SU-DHL-6 (cell line): Measurements from ENCODE around the gene UTP18.
"Not testable (repeated sequence)": the region's sequence is repeated elsewhere in the genome, so short reads cannot be mapped to it uniquely, and the experiment has no call there.

Experiments used
- H2AFZ ChIP-seq: fragments of 200-600 bp; sonication (generic); 2 replicates; pipeline ENCODE4 v1.6.1; 2014; ENCODE audit warnings: low read depth, mild to moderate bottlenecking, moderate library complexity, mixed read lengths, antibody characterized with exemption, low read length; ENCODE audit not compliant: severe bottlenecking
- H3F3A ChIP-seq: fragments of 200-600 bp; shearing (Covaris generic); 2 replicates; pipeline ENCODE4 v1.6.0; 2016; ENCODE audit warnings: antibody characterized with exemption, mild to moderate bottlenecking; ENCODE audit not compliant: insufficient read depth
- H3K27ac ChIP-seq: fragments of 200-600 bp; sonication (generic); 2 replicates; pipeline ENCODE4 v1.5.1; 2016; ENCODE audit warnings: low read depth, mild to moderate bottlenecking, low read length, moderate library complexity, mixed read lengths
- H3K27me3 ChIP-seq: fragments of 200-600 bp; sonication (generic), shearing (Covaris generic); 2 replicates; pipeline ENCODE4 v1.6.0; 2014; ENCODE audit warnings: mild to moderate bottlenecking, low read length
- H3K36me3 ChIP-seq: fragments of 200-600 bp; sonication (generic); 2 replicates; pipeline ENCODE4 v1.6.1; 2014; ENCODE audit warnings: mild to moderate bottlenecking, low read length, mixed read lengths
- H3K4me2 ChIP-seq: fragments of 300-600, 200-600 bp; shearing (Covaris generic), sonication (generic); 2 replicates; pipeline ENCODE4 v1.6.0; 2014; ENCODE audit warnings: low read length, low read depth, mild to moderate bottlenecking; ENCODE audit not compliant: poor library complexity, severe bottlenecking
- H3K4me3 ChIP-seq: fragments of 200-600 bp; sonication (generic); 2 replicates; pipeline ENCODE4 v1.5.1; 2014; ENCODE audit warnings: antibody characterized with exemption, low read length, mild to moderate bottlenecking, mixed read lengths; ENCODE audit not compliant: insufficient read depth, poor library complexity, severe bottlenecking
- H3K79me2 ChIP-seq: fragments of 200-600 bp; sonication (generic); 2 replicates; pipeline ENCODE4 v1.6.1; 2014; ENCODE audit warnings: mild to moderate bottlenecking, low read length, moderate library complexity; ENCODE audit not compliant: insufficient read depth
- H3K9ac ChIP-seq: fragments of 200-600 bp; sonication (generic); 2 replicates; pipeline ENCODE4 v1.7.0; 2014; ENCODE audit warnings: mild to moderate bottlenecking, low read length
- H3K9me2 ChIP-seq: fragments of 200-600 bp; sonication (generic); replicated peaks from 2 replicates; pipeline ENCODE4 v1.6.1; 2014; ENCODE audit warnings: low read length; ENCODE audit not compliant: insufficient read depth
- H3K9me3 ChIP-seq: fragments of 200-600 bp; sonication (generic); 2 replicates; pipeline ENCODE4 v1.6.1; 2014; ENCODE audit warnings: low read length, mixed read lengths; ENCODE audit not compliant: insufficient read depth
- H4K20me1 ChIP-seq: fragments of 200-600 bp; sonication (generic); 2 replicates; pipeline ENCODE4 v1.6.1; 2014; ENCODE audit warnings: low read depth, mild to moderate bottlenecking, antibody characterized with exemption, low read length, moderate library complexity, mixed read lengths
- CTCF ChIP-seq: fragments of 200-600 bp; sonication (generic); IDR thresholded peaks from one replicate; pipeline ENCODE4 v1.5.1; 2017; ENCODE audit warnings: antibody characterized with exemption, mild to moderate bottlenecking, low read length, moderate library complexity; ENCODE audit not compliant: insufficient read depth, poor library complexity, severe bottlenecking
- EZH2phosphoT487 ChIP-seq: fragments of 200-600 bp; sonication (generic), shearing (Covaris generic); conservative IDR thresholded peaks from 2 replicates; pipeline ENCODE4 v1.6.1; 2018; ENCODE audit warnings: mild to moderate bottlenecking, antibody characterized with exemption, low read length, moderate library complexity, mixed read lengths

Gene UTP18

GRCh38 chr17:51261024-51261963 is 948 bp downstream of the UTP18 start:
- TF ChIP-seq CTCF (no peak), EZH2phosphoT487 (no peak)
- Histone ChIP-seq H3K9me3 (no peaks in the 10 kb centered on the region), H2AFZ (peak overlapping the region; percentile 39), H4K20me1 (no peaks in the 10 kb centered on the region; the same call in 1 of the 2 replicates), H3F3A (peaks cover 8% of the 10 kb centered on the region; the same call in 1 of the 2 replicates), H3K9ac (peak overlapping the region; percentile 86), H3K36me3 (peaks cover 17% of the 10 kb centered on the region), H3K9me2 (no peaks in the 10 kb centered on the region), H3K79me2 (peaks cover 87% of the 10 kb centered on the region), H3K4me2 (peak overlapping the region; percentile 73), H3K27ac (peak overlapping the region; percentile 80), H3K4me3 (peak overlapping the region; percentile 81), H3K27me3 (no peaks in the 10 kb centered on the region)

- Histone ChIP-seq H3F3A (0 out of 2 replicates have a peak, but pooled peaks cover 4% of the 10 kb centered on the region), H3K27me3 (no peaks in the 10 kb centered on the region), H3K27ac (no peak overlapping the region), H3K9me2 (no peaks in the 10 kb centered on the region), H3K79me2 (peaks cover 83% of the 10 kb centered on the region), H3K9me3 (no peaks in the 10 kb centered on the region), H3K4me2 (no peak overlapping the region), H3K9ac (no peak overlapping the region), H3K36me3 (peaks cover 28% of the 10 kb centered on the region), H3K4me3 (no peak overlapping the region), H4K20me1 (no peaks in the 10 kb centered on the region; the same call in 1 of the 2 replicates), H2AFZ (no peak overlapping the region)
- TF ChIP-seq EZH2phosphoT487: no peak
- no peak for TF ChIP-seq CTCF
Measured at GRCh38 chr17:51263006-51263405, 2.7 kb downstream of the UTP18 start.

GRCh38 chr17:51264466-51264865 is 4.1 kb downstream of the UTP18 start:
- not testable (repeated sequence) for H3K4me3 ChIP-seq, H3K9me3 ChIP-seq, H3F3A ChIP-seq, H3K9ac ChIP-seq, H3K4me2 ChIP-seq, H3K27ac ChIP-seq, H3K27me3 ChIP-seq, H4K20me1 ChIP-seq, H3K9me2 ChIP-seq, H2AFZ ChIP-seq
- peaks cover 31% of the 10 kb centered on the region for H3K36me3 ChIP-seq
- H3K79me2 ChIP-seq: peaks cover 72% of the 10 kb centered on the region

GRCh38 chr17:51269991-51270390 is 9.6 kb downstream of the UTP18 start:
- Histone ChIP-seq H3K36me3 (peaks cover 44% of the 10 kb centered on the region), H4K20me1 (peaks cover 12% of the 10 kb centered on the region; the same call in 1 of the 2 replicates), H3K9me2 (no peaks in the 10 kb centered on the region), H3K79me2 (peaks cover 54% of the 10 kb centered on the region), H3K9me3 (no peaks in the 10 kb centered on the region), H3F3A (0 out of 2 replicates have a peak, but pooled peaks cover 4% of the 10 kb centered on the region), H3K27ac (no peak overlapping the region), H2AFZ (no peak overlapping the region), H3K4me2 (no peak overlapping the region), H3K9ac (no peak overlapping the region), H3K4me3 (no peak overlapping the region), H3K27me3 (no peaks in the 10 kb centered on the region)
- TF ChIP-seq CTCF (no peak), EZH2phosphoT487 (no peak)
